Activated T-cell treated with anti-CD3 and anti-CD28 coated beads for 1 hour (primary cell): ENCODE data around the gene P2RX3.
"Not testable (repeated sequence)": the region's sequence is repeated elsewhere in the genome, so short reads cannot be mapped to it uniquely, and the experiment has no call there.

Source experiments
- DNase-seq: peaks from one replicate; pipeline ENCODE4 v3.0.0-alpha.2; 2020; ENCODE audit warnings: low read depth

The P2RX3 gene

GRCh38 chr11:57324886-57325734 is 13.0 kb upstream of the P2RX3 start, which contains the start of gene TNKS1BP1:
Gene TNKS1BP1, minus strand, starts transcription at chr11:57324952. Its CDS starts 3,067 bp downstream, at chr11:57321885.
- peak; percentile 84 for DNase-seq

- no peak for DNase-seq
Observed at GRCh38 chr11:57325735-57326048, 12.5 kb upstream of the P2RX3 start.

- DNase-seq = no peak
Observed at GRCh38 chr11:57327721-57328120, 10.4 kb upstream of the P2RX3 start.

- no peak for DNase-seq
Observed at GRCh38 chr11:57330029-57330428, 8.1 kb upstream of the P2RX3 start.

GRCh38 chr11:57331720-57332119 is 6.4 kb upstream of the P2RX3 start:
- no peak for DNase-seq

- DNase-seq = no peak
Observed at GRCh38 chr11:57332694-57333440, 5.3 kb upstream of the P2RX3 start.

GRCh38 chr11:57335023-57335342 is 3.2 kb upstream of the P2RX3 start:
- DNase-seq = no peak

- DNase-seq = peak; percentile 79
Observed at GRCh38 chr11:57335343-57336110, 2.6 kb upstream of the P2RX3 start, which contains the start of gene SSRP1. Gene SSRP1, minus strand, starts transcription at chr11:57335892. Its CDS starts 771 bp downstream, at chr11:57335121.

- DNase-seq = no peak
Observed at GRCh38 chr11:57336111-57336666, 2.0 kb upstream of the P2RX3 start.

- DNase-seq = not testable (repeated sequence)
Observed at GRCh38 chr11:57336856-57337255, 1.3 kb upstream of the P2RX3 start.

- no peak for DNase-seq
Observed at GRCh38 chr11:57339328-57339727, 1.2 kb downstream of the P2RX3 start.

GRCh38 chr11:57340039-57340615 is 2.0 kb downstream of the P2RX3 start:
- no peak for DNase-seq

- DNase-seq = no peak
Observed at GRCh38 chr11:57341250-57341808, 3.2 kb downstream of the P2RX3 start.

- DNase-seq = no peak
Observed at GRCh38 chr11:57342702-57343101, 4.5 kb downstream of the P2RX3 start.

- DNase-seq = no peak
Observed at GRCh38 chr11:57343825-57344224, 5.7 kb downstream of the P2RX3 start.

GRCh38 chr11:57344826-57345225 is 6.7 kb downstream of the P2RX3 start:
- no peak for DNase-seq

GRCh38 chr11:57345555-57346211 is 7.5 kb downstream of the P2RX3 start:
- DNase-seq = peak; percentile 66

GRCh38 chr11:57347336-57347735 is 9.2 kb downstream of the P2RX3 start:
- DNase-seq = no peak

GRCh38 chr11:57348052-57348451 is 9.9 kb downstream of the P2RX3 start:
- no peak for DNase-seq

GRCh38 chr11:57348636-57349313 is 10.6 kb downstream of the P2RX3 start:
- no peak for DNase-seq
